Esophagus squamous epithelium (tissue), 5 donors: ENCODE measurements around the gene HOXC9. TPM values are rescaled to one million over a fixed set of nuclear protein-coding genes. Genes with fewer than 3 reads are reported as not detected.

ENCODE experiments used
- DNase-seq: peaks from one replicate; lab custom pipeline; 2025; lab: John Stamatoyannopoulos, UW
- H3K27ac ChIP-seq, 4 donors: fragments of 200-600 bp; sonication (generic); one replicate each; pipeline ENCODE4 v1.5.1; 2016 to 2019; ENCODE audit warnings: mild to moderate bottlenecking in 1 of 4
- H3K27me3 ChIP-seq, 4 donors: fragments of 200-600 bp; sonication (generic); 1 replicate in 3 of 4; 2 replicates in 1 of 4; pipeline versions ENCODE4 v1.5.1 to v1.6.0; 2017 to 2021; ENCODE audit warnings: antibody characterized with exemption in 1 of 4
- H3K36me3 ChIP-seq, 3 donors: fragments of 200-600 bp; sonication (generic); one replicate each; pipeline ENCODE4 v1.5.1; 2016 to 2019
- H3K4me1 ChIP-seq, 3 donors: fragments of 200-600 bp; sonication (generic); one replicate each; pipeline ENCODE4 v1.5.1; 2017 to 2019
- H3K4me3 ChIP-seq, 4 donors: fragments of 200-600 bp; sonication (generic); 1 replicate in 3 of 4; 2 replicates in 1 of 4; pipeline ENCODE4 v1.5.1; 2016 to 2019; ENCODE audit warnings: mild to moderate bottlenecking in 2 of 4, moderate library complexity in 1 of 4
- H3K9me3 ChIP-seq, 3 donors: fragments of 200-600 bp; sonication (generic); one replicate each; pipeline ENCODE4 v1.5.1; 2016 to 2019
- CTCF ChIP-seq, 6 experiments: fragments of 450-650 bp in 4 of 6; fragments of 200-600 bp in 2 of 6; sonication (generic) in 2 of 6; IDR thresholded peaks; one replicate each; pipeline ENCODE4 v1.5.1; 2016 to 2019; ENCODE audit warnings: antibody characterized with exemption in 6 of 6, mild to moderate bottlenecking in 4 of 6, moderate library complexity in 4 of 6
- POLR2A ChIP-seq, 4 donors: fragments of 450-650 bp; IDR thresholded peaks; one replicate each; pipeline ENCODE4 v1.6.1; 2017; ENCODE audit warnings: antibody characterized with exemption in 4 of 4, mild to moderate bottlenecking in 4 of 4, moderate library complexity in 3 of 4
- WGBS, 2 donors: methylation state at CpG; one replicate each; pipeline ENCODE4 v1.1.5; 2018; 5-methylcytosine and 5-hydroxymethylcytosine counted together
- intact Hi-C: fragments of 100-400 bp; cut with DNase I; formaldehyde crosslinking; loops from one replicate; pipeline ENCODE4 v1.15.0; 2022
- total RNA-seq, 4 donors: library from RNA; depleted of rRNA; stranded (reverse); fragments of >200 nt; gene quantifications; one replicate each; pipeline ENCODE4 v1.1.0, GENCODE V29; 2016
- donor health status: DM: yes; HTN: yes; CAD: no.

Gene HOXC9
- total RNA-seq, 4 donors from 2014 or later: 1.5 TPM; not detected in 3

- WGBS, 2 donors: 47 to 56% methylated on average over 5 of the region's 5 CpGs
- H3K4me3 ChIP-seq: no peak overlapping the region
- peaks cover 0 to 100% (median 22%) of the 10 kb centered on the region in 4 donors for H3K27me3 ChIP-seq
- H3K9me3 ChIP-seq: no peaks in the 10 kb centered on the region
- H3K36me3 ChIP-seq: no peaks in the 10 kb centered on the region
- DNase-seq: no peak
- no peak overlapping the region for H3K27ac ChIP-seq
- peaks cover 0 to 35% (median 0%) of the 10 kb centered on the region in 3 donors for H3K4me1 ChIP-seq
- no peak for TF ChIP-seq CTCF (IDR thresholded peaks at IDR 0.05)
- no peak for TF ChIP-seq POLR2A (IDR thresholded peaks at IDR 0.05)
- intact Hi-C loops: no loop called here
These were observed 24.8 kb downstream of the HOXC9 start for GRCh38 chr12:54024581-54025305.

- H3K4me1 ChIP-seq: peaks cover 0 to 39% (median 0%) of the 10 kb centered on the region in 3 donors
These were observed 25.8 kb downstream of the HOXC9 start for GRCh38 chr12:54025499-54026405.

GRCh38 chr12:54026640-54027441 is 26.9 kb downstream of the HOXC9 start:
- 41 to 46% methylated on average over 20 of the region's 22 CpGs for WGBS, 2 donors
- H3K27ac ChIP-seq: no peak overlapping the region
- H3K9me3 ChIP-seq: no peaks in the 10 kb centered on the region
- no peaks in the 10 kb centered on the region for H3K36me3 ChIP-seq
- intact Hi-C loops: no loop called here
- H3K27me3 ChIP-seq: peaks cover 0 to 100% (median 26%) of the 10 kb centered on the region in 4 donors
- peaks cover 0 to 36% (median 0%) of the 10 kb centered on the region in 3 donors for H3K4me1 ChIP-seq
- DNase-seq: no peak
- H3K4me3 ChIP-seq: no peak overlapping the region
- TF ChIP-seq CTCF (IDR thresholded peaks at IDR 0.05) (no peak), POLR2A (IDR thresholded peaks at IDR 0.05) (no peak)

More at GRCh38 chr12:54025499-54026405, 25.8 kb downstream of the HOXC9 start:
- no peaks in the 10 kb centered on the region for H3K9me3 ChIP-seq
- H3K4me3 ChIP-seq: no peak overlapping the region
- peaks cover 0 to 100% (median 24%) of the 10 kb centered on the region in 4 donors for H3K27me3 ChIP-seq
- no peaks in the 10 kb centered on the region for H3K36me3 ChIP-seq
- DNase-seq: no peak
- intact Hi-C loops: no loop called here
- no peak for TF ChIP-seq POLR2A (IDR thresholded peaks at IDR 0.05)
- no peak for TF ChIP-seq CTCF (IDR thresholded peaks at IDR 0.05)
- H3K27ac ChIP-seq: no peak overlapping the region
- WGBS, 2 donors: 55 to 65% methylated on average over 7 of the region's 7 CpGs

GRCh38 chr12:54027442-54027786 is 27.5 kb downstream of the HOXC9 start:
- peaks cover 0 to 100% (median 27%) of the 10 kb centered on the region in 4 donors for H3K27me3 ChIP-seq
- DNase-seq: no peak
- H3K9me3 ChIP-seq: no peaks in the 10 kb centered on the region
- peaks cover 0 to 37% (median 0%) of the 10 kb centered on the region in 3 donors for H3K4me1 ChIP-seq
- TF ChIP-seq CTCF (IDR thresholded peaks at IDR 0.05) (no peak), POLR2A (IDR thresholded peaks at IDR 0.05) (no peak)
- H3K27ac ChIP-seq: no peak overlapping the region
- 62 to 73% methylated on average over 3 of the region's 3 CpGs for WGBS, 2 donors
- no peak overlapping the region for H3K4me3 ChIP-seq
- intact Hi-C loops: no loop called here
- no peaks in the 10 kb centered on the region for H3K36me3 ChIP-seq
